GM23338 (cell line): ENCODE measurements around the gene NELL2. TPM values are rescaled to one million over a fixed set of nuclear protein-coding genes. Genes with fewer than 3 reads are reported as not detected.
A peak's percentile ranks its signal among the peaks of the same experiment; 100 is the strongest.

Experiments used
- ATAC-seq: fragments of 200-7000 bp; cut with Tn5 transposase; 3 replicates; pipeline ENCODE4 v1.9.1; 2020
- DNase-seq: peaks from one replicate; pipeline ENCODE4 v3.0.0-alpha.2; 2015; ENCODE audit warnings: low spot score
- H2AFZ ChIP-seq: fragments of 200-600 bp; sonication (generic); 2 replicates; pipeline ENCODE4 v1.8.0; 2016; ENCODE audit warnings: antibody characterized with exemption, mild to moderate bottlenecking, moderate library complexity
- H3F3A ChIP-seq: fragments of 200-600 bp; sonication (generic); replicated peaks from 2 replicates; pipeline ENCODE4 v1.8.0; 2017; ENCODE audit warnings: antibody characterized with exemption, mixed run types, low read depth
- H3K27ac ChIP-seq: fragments of 200-600 bp; sonication (generic); 2 replicates; pipeline ENCODE4 v1.6.1; 2016; ENCODE audit warnings: low read depth
- H3K27me3 ChIP-seq: fragments of 200-600 bp; sonication (generic); 2 replicates; pipeline ENCODE4 v1.8.0; 2016; ENCODE audit warnings: mild to moderate bottlenecking, mixed run types, moderate library complexity; ENCODE audit not compliant: insufficient read depth
- H3K36me3 ChIP-seq: fragments of 200-600 bp; sonication (generic); 2 replicates; pipeline ENCODE4 v1.8.0; 2016; ENCODE audit warnings: mild to moderate bottlenecking; ENCODE audit not compliant: insufficient read depth
- H3K4me1 ChIP-seq: fragments of 200-600 bp; sonication (generic); 2 replicates; pipeline ENCODE4 v1.8.0; 2016; ENCODE audit warnings: mild to moderate bottlenecking, moderate library complexity; ENCODE audit not compliant: insufficient read depth
- H3K4me2 ChIP-seq: fragments of 200-600 bp; sonication (generic); 2 replicates; pipeline ENCODE4 v1.7.1; 2017; ENCODE audit warnings: mixed run types
- H3K4me3 ChIP-seq: fragments of 200-600 bp; sonication (generic); 2 replicates; pipeline ENCODE4 v1.6.1; 2016; ENCODE audit warnings: mixed run types
- H3K79me2 ChIP-seq: fragments of 200-600 bp; sonication (generic); replicated peaks from 2 replicates; pipeline ENCODE4 v1.8.0; 2017; ENCODE audit warnings: mild to moderate bottlenecking; ENCODE audit not compliant: insufficient read depth
- H3K9me2 ChIP-seq: fragments of 200-600 bp; sonication (generic); 2 replicates; pipeline ENCODE4 v1.8.0; 2017; ENCODE audit not compliant: insufficient read depth
- H4K20me1 ChIP-seq: fragments of 200-600 bp; sonication (generic); replicated peaks from 2 replicates; pipeline ENCODE4 v1.8.0; 2017; ENCODE audit warnings: mild to moderate bottlenecking; ENCODE audit not compliant: insufficient read depth
- H3K27ac Mint-ChIP-seq: 2 replicates; pipeline ENCODE4 v1.8.0; 2020; ENCODE audit warnings: inconsistent platforms, mild to moderate bottlenecking, moderate library complexity, mixed read lengths
- H3K27me3 Mint-ChIP-seq: 3 replicates; pipeline ENCODE4 v1.8.0; 2022; ENCODE audit warnings: low read depth, mild to moderate bottlenecking, moderate library complexity, mixed read lengths, inconsistent platforms; ENCODE audit not compliant: insufficient read depth, poor library complexity
- H3K36me3 Mint-ChIP-seq: 3 replicates; pipeline ENCODE4 v1.8.0; 2021; ENCODE audit warnings: low read depth, mild to moderate bottlenecking, inconsistent platforms, moderate library complexity, mixed read lengths
- H3K4me1 Mint-ChIP-seq: 3 replicates; pipeline ENCODE4 v1.8.0; 2020; ENCODE audit warnings: mild to moderate bottlenecking, inconsistent platforms, mixed read lengths
- H3K4me3 Mint-ChIP-seq: 3 replicates; pipeline ENCODE4 v1.8.0; 2021; ENCODE audit warnings: moderate library complexity, mild to moderate bottlenecking, inconsistent platforms, mixed read lengths
- H3K9me3 Mint-ChIP-seq: 3 replicates; pipeline ENCODE4 v1.8.0; 2020; ENCODE audit warnings: moderate library complexity, mild to moderate bottlenecking, inconsistent platforms, mixed read lengths
- CREB1 ChIP-seq: fragments of 250-450 bp; sonication (Bioruptor Pico); IDR thresholded peaks from 2 replicates; pipeline ENCODE4 v1.5.0; 2020; ENCODE audit warnings: low read depth, mild to moderate bottlenecking, moderate library complexity
- CTCF ChIP-seq, 2 experiments: fragments of 200-600 bp in 1 of 2; sonication (generic) in 1 of 2; conservative IDR thresholded peaks; 2 replicates each; pipeline versions ENCODE4 v1.5.1 to v1.6.1; 2016 to 2017; ENCODE audit warnings: antibody characterized with exemption in 2 of 2, low read depth in 2 of 2, mild to moderate bottlenecking in 2 of 2, moderate library complexity in 1 of 2
- EZH2 ChIP-seq: fragments of 200-600 bp; sonication (generic); IDR thresholded peaks from one replicate; pipeline ENCODE4 v1.8.0; 2017; ENCODE audit warnings: antibody characterized with exemption, mild to moderate bottlenecking, low read depth; ENCODE audit not compliant: unreplicated experiment
- EZH2phosphoT487 ChIP-seq: fragments of 200-600 bp; sonication (generic); IDR thresholded peaks from one replicate; pipeline ENCODE4 v1.8.1; 2018; ENCODE audit warnings: antibody characterized with exemption; ENCODE audit not compliant: unreplicated experiment
- JUNB ChIP-seq: IDR thresholded peaks from one replicate; pipeline ENCODE4 v1.6.1; 2016; ENCODE audit warnings: antibody characterized with exemption; ENCODE audit not compliant: unreplicated experiment
- NANOG ChIP-seq: IDR thresholded peaks from 2 replicates; pipeline ENCODE4 v1.6.1; 2016; ENCODE audit warnings: antibody characterized with exemption, borderline replicate concordance
- STAT1 ChIP-seq: IDR thresholded peaks from one replicate; pipeline ENCODE4 v1.6.1; 2016; ENCODE audit warnings: antibody characterized with exemption; ENCODE audit not compliant: unreplicated experiment
- ZNF114 ChIP-seq: fragments of 250-450 bp; sonication (Bioruptor Pico); IDR thresholded peaks from 2 replicates; pipeline ENCODE4 v1.5.0; 2020; ENCODE audit warnings: mild to moderate bottlenecking, moderate library complexity
- ZNF331 ChIP-seq: fragments of 250-450 bp; sonication (Bioruptor Pico); IDR thresholded peaks from 2 replicates; pipeline ENCODE4 v1.5.0; 2020; ENCODE audit warnings: low read depth, mild to moderate bottlenecking, moderate library complexity
- polyA plus RNA-seq: library from polyadenylated mRNA; unstranded; fragments of >200 nt; fragmentation: Nextera tagmentation; extraction: Ambion mirVana; gene quantifications from 2 replicates; pipeline ENCODE4 v1.2.1, GENCODE V29; 2016
- total RNA-seq: library from RNA; depleted of rRNA; stranded (reverse); fragments of >200 nt; shearing (Covaris generic); gene quantifications from 2 replicates; pipeline ENCODE4 v1.2.3, GENCODE V29; 2014
- TF ChIP-seq, protein P1 (sequence below): IDR thresholded peaks from one replicate; pipeline ENCODE4 v1.6.1; 2018; ENCODE audit warnings: antibody characterized with exemption; ENCODE audit not compliant: unreplicated experiment
- TF ChIP-seq, protein P2 (sequence below): fragments of 250-450 bp; sonication (Bioruptor Pico); IDR thresholded peaks from 2 replicates; pipeline ENCODE4 v1.5.0; 2020; ENCODE audit warnings: mild to moderate bottlenecking, moderate library complexity
- TF ChIP-seq, protein P3 (sequence below): IDR thresholded peaks from 2 replicates; pipeline ENCODE4 v1.6.1; 2016; ENCODE audit warnings: antibody characterized with exemption

Gene NELL2
- total and polyA plus RNA-seq, 2 experiments from 2014 or later = 25.1 to 99.5 TPM

- no peak for TF ChIP-seq JUNB
- TF ChIP-seq, protein P1, sequence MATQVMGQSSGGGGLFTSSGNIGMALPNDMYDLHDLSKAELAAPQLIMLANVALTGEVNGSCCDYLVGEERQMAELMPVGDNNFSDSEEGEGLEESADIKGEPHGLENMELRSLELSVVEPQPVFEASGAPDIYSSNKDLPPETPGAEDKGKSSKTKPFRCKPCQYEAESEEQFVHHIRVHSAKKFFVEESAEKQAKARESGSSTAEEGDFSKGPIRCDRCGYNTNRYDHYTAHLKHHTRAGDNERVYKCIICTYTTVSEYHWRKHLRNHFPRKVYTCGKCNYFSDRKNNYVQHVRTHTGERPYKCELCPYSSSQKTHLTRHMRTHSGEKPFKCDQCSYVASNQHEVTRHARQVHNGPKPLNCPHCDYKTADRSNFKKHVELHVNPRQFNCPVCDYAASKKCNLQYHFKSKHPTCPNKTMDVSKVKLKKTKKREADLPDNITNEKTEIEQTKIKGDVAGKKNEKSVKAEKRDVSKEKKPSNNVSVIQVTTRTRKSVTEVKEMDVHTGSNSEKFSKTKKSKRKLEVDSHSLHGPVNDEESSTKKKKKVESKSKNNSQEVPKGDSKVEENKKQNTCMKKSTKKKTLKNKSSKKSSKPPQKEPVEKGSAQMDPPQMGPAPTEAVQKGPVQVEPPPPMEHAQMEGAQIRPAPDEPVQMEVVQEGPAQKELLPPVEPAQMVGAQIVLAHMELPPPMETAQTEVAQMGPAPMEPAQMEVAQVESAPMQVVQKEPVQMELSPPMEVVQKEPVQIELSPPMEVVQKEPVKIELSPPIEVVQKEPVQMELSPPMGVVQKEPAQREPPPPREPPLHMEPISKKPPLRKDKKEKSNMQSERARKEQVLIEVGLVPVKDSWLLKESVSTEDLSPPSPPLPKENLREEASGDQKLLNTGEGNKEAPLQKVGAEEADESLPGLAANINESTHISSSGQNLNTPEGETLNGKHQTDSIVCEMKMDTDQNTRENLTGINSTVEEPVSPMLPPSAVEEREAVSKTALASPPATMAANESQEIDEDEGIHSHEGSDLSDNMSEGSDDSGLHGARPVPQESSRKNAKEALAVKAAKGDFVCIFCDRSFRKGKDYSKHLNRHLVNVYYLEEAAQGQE = no peak
Measured at GRCh38 chr12:44848703-44849085, 27.4 kb downstream of the NELL2 start (continued).

DNA sequence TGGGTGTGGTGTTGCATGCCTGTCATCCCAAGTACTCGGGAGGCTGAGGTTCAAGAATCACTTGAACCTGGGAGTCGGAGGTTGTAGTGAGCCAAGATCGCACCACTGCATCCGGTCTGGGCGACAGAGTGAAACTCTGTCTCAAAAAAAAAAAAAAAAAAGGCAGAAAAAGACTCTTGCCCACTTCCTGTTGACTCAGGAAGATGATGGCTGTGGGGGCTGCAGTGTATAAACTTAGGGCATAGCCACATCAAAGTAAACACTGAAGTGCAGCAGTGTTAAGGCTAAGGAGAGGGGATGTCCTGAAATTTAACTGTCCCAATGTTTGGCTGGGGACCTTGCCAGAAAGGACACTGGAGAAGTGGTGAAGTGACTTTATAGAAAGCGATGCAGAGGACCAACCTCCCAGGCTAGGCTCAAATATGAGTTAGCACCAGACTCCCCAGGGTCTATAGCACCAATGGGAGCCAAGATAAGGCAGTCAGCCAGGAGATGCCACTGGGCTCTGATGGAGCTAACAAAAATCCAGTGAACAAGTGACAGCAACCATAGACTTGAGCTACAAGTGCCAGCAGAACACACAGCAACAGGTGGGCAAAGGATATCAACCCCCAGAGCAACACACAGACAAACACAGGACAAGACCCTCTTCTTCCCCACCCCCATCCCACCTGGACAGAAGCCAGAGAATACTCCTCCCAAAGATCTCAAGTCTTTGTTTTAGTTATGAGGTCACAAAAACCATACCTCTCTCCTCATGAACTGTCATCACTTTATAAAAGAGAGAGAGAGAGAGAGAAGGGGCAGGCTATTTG, 28.0 kb downstream of the NELL2 start:
- no peaks in the 10 kb centered on the region for H4K20me1 ChIP-seq
- no peak overlapping the region for H3K27ac ChIP-seq
- peaks cover 3% of the 10 kb centered on the region; the same call in 1 of the 2 replicates for H3K4me1 ChIP-seq
- Mint-ChIP-seq H3K27me3 (no peaks in the 10 kb centered on the region), H3K4me1 (peaks cover 28% of the 10 kb centered on the region), H3K9me3 (no peaks in the 10 kb centered on the region), H3K27ac (peak overlapping the region; percentile 74), H3K36me3 (no peaks in the 10 kb centered on the region), H3K4me3 (no peak overlapping the region)
- no peaks in the 10 kb centered on the region; the same call in 1 of the 2 replicates for H3K9me2 ChIP-seq
- H2AFZ ChIP-seq = no peak overlapping the region
- no peak overlapping the region for H3K4me2 ChIP-seq
- H3K27me3 ChIP-seq = no peaks in the 10 kb centered on the region
- no peaks in the 10 kb centered on the region for H3F3A ChIP-seq
- DNase-seq (no peak), ATAC-seq (no peak)
- H3K4me3 ChIP-seq = no peak overlapping the region
- H3K79me2 ChIP-seq = peaks cover 14% of the 10 kb centered on the region; the same call in 1 of the 2 replicates
- H3K36me3 ChIP-seq = no peaks in the 10 kb centered on the region
- no peak for TF ChIP-seq NANOG
- TF ChIP-seq EZH2phosphoT487 = no peak
- TF ChIP-seq CREB1 (CRISPR knock-in tag) = no peak
- TF ChIP-seq STAT1 = no peak
- TF ChIP-seq CTCF (conservative IDR thresholded peaks at IDR 0.05; ENCODE audit: low read depth in 2 of 2) = no peak
- TF ChIP-seq, protein P2, sequence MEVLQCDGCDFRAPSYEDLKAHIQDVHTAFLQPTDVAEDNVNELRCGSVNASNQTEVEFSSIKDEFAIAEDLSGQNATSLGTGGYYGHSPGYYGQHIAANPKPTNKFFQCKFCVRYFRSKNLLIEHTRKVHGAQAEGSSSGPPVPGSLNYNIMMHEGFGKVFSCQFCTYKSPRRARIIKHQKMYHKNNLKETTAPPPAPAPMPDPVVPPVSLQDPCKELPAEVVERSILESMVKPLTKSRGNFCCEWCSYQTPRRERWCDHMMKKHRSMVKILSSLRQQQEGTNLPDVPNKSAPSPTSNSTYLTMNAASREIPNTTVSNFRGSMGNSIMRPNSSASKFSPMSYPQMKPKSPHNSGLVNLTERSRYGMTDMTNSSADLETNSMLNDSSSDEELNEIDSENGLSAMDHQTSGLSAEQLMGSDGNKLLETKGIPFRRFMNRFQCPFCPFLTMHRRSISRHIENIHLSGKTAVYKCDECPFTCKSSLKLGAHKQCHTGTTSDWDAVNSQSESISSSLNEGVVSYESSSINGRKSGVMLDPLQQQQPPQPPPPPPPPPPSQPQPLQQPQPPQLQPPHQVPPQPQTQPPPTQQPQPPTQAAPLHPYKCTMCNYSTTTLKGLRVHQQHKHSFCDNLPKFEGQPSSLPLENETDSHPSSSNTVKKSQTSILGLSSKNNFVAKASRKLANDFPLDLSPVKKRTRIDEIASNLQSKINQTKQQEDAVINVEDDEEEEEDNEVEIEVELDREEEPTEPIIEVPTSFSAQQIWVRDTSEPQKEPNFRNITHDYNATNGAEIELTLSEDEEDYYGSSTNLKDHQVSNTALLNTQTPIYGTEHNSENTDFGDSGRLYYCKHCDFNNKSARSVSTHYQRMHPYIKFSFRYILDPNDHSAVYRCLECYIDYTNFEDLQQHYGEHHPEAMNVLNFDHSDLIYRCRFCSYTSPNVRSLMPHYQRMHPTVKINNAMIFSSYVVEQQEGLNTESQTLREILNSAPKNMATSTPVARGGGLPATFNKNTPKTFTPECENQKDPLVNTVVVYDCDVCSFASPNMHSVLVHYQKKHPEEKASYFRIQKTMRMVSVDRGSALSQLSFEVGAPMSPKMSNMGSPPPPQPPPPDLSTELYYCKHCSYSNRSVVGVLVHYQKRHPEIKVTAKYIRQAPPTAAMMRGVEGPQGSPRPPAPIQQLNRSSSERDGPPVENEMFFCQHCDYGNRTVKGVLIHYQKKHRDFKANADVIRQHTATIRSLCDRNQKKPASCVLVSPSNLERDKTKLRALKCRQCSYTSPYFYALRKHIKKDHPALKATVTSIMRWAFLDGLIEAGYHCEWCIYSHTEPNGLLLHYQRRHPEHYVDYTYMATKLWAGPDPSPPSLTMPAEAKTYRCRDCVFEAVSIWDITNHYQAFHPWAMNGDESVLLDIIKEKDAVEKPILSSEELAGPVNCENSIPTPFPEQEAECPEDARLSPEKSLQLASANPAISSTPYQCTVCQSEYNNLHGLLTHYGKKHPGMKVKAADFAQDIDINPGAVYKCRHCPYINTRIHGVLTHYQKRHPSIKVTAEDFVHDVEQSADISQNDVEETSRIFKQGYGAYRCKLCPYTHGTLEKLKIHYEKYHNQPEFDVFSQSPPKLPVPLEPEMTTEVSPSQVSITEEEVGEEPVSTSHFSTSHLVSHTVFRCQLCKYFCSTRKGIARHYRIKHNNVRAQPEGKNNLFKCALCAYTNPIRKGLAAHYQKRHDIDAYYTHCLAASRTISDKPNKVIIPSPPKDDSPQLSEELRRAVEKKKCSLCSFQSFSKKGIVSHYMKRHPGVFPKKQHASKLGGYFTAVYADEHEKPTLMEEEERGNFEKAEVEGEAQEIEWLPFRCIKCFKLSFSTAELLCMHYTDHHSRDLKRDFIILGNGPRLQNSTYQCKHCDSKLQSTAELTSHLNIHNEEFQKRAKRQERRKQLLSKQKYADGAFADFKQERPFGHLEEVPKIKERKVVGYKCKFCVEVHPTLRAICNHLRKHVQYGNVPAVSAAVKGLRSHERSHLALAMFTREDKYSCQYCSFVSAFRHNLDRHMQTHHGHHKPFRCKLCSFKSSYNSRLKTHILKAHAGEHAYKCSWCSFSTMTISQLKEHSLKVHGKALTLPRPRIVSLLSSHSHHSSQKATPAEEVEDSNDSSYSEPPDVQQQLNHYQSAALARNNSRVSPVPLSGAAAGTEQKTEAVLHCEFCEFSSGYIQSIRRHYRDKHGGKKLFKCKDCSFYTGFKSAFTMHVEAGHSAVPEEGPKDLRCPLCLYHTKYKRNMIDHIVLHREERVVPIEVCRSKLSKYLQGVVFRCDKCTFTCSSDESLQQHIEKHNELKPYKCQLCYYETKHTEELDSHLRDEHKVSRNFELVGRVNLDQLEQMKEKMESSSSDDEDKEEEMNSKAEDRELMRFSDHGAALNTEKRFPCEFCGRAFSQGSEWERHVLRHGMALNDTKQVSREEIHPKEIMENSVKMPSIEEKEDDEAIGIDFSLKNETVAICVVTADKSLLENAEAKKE = no peak
- TF ChIP-seq, protein P3, sequence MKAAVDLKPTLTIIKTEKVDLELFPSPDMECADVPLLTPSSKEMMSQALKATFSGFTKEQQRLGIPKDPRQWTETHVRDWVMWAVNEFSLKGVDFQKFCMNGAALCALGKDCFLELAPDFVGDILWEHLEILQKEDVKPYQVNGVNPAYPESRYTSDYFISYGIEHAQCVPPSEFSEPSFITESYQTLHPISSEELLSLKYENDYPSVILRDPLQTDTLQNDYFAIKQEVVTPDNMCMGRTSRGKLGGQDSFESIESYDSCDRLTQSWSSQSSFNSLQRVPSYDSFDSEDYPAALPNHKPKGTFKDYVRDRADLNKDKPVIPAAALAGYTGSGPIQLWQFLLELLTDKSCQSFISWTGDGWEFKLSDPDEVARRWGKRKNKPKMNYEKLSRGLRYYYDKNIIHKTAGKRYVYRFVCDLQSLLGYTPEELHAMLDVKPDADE = no peak
- no peak for TF ChIP-seq ZNF114 (CRISPR knock-in tag)
- TF ChIP-seq EZH2 = no peak
- no peak for TF ChIP-seq ZNF331 (CRISPR knock-in tag)
